Mucosa of stomach (tissue), 1 donor: ENCODE results near the gene ANKRD53.

ENCODE experiments used
- H3K27me3 ChIP-seq: one replicate; pipeline ENCODE4 v1.7.0; 2013; ENCODE audit warnings: mild to moderate bottlenecking, low read length; ENCODE audit not compliant: control insufficient read depth, insufficient read depth
- H3K36me3 ChIP-seq: one replicate; pipeline ENCODE4 v1.7.0; 2013; ENCODE audit warnings: low read length; ENCODE audit not compliant: control insufficient read depth, insufficient read depth
- H3K4me1 ChIP-seq: one replicate; pipeline ENCODE4 v1.7.0; 2013; ENCODE audit warnings: mild to moderate bottlenecking, low read length; ENCODE audit not compliant: control insufficient read depth, insufficient read depth
- H3K4me3 ChIP-seq: one replicate; pipeline ENCODE4 v1.7.0; 2013; ENCODE audit warnings: low read length
- H3K9ac ChIP-seq: one replicate; pipeline ENCODE4 v1.7.0; 2013; ENCODE audit warnings: mild to moderate bottlenecking, low read length, moderate library complexity
- H3K9me3 ChIP-seq: one replicate; pipeline ENCODE4 v1.7.0; 2013; ENCODE audit warnings: mild to moderate bottlenecking, low read length, moderate library complexity; ENCODE audit not compliant: control insufficient read depth
- donor health status: Pancreatic carcinoma.

The ANKRD53 gene

DNA sequence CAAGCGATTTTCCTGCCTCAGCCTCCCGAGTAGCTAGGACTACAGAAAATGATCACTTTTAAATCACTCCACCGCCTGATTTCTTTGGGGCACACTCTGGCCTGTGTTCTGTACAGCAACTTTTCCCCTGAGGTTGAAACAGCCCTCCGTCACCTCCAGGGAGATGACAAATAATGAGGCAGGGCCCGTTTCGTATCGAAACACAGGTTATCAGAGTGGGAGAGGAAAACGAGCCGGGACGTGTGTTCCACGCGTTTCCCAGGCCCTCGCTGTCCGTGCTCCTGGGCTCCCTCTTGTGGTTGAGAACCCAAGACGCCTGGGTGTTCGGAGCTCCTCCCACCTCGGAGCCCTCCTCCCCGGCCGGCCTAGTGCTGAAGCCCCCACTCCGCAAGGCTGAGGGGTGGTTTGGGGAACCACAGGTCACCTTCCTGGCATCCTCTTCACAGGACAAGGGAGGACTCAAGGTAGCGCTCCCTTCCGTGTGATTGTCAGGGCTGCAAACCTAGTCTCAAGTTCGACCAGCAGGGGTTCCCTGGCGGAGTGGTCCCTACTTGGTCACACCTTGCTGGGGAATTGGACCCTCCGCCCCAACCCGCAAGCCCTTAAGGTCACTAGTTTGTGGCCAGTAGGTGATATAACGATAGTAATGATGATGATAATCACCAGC is 30.0 kb upstream of the ANKRD53 start:
- H3K4me3 ChIP-seq: no peak overlapping the region
- H3K27me3 ChIP-seq: peaks cover 20% of the 10 kb centered on the region
- H3K9me3 ChIP-seq: no peaks in the 10 kb centered on the region
- H3K9ac ChIP-seq: no peak overlapping the region
- peaks cover 12% of the 10 kb centered on the region for H3K4me1 ChIP-seq
- no peaks in the 10 kb centered on the region for H3K36me3 ChIP-seq

DNA sequence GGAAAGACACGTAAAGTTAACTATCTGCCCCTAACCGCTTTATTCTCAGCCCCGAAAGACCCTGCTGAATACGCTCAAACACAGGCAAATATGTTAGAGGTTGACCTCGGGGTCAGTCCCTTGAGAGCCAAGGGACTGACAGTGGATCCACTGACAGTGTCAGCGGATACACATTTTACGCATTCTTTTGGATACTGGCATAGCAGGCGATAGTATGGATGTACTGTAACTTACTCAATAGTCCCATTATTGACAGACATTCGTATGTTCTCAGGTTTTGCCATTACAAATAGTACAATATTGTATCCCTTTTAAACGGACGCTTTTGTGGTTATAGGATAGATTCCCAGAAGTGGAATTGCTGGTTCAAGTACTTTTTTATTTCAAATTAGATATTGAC is 29.3 kb upstream of the ANKRD53 start:
- H3K4me3 ChIP-seq: no peak overlapping the region
- H3K27me3 ChIP-seq: peaks cover 20% of the 10 kb centered on the region
- peaks cover 12% of the 10 kb centered on the region for H3K4me1 ChIP-seq
- H3K9ac ChIP-seq: no peak overlapping the region
- H3K9me3 ChIP-seq: no peaks in the 10 kb centered on the region
- no peaks in the 10 kb centered on the region for H3K36me3 ChIP-seq

DNA sequence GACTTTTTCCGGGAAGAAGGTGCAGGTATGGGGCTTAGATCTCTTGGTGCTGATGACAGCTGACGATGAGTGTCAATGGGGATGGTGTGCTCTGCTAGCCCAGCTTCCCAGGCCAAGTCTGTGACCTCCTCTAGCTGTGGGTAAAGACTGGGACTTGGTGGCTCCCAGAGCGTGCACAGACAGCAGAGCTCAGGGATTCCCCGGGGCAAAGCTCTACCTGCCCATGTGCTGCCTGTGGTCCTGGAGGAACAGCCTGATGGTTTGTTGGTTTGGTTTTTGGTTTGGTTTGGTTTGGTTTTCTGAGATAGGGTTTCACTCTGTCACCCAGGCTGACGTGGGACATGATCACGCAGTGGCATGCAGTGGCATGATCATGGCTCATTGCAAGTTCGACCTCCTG is 23.5 kb upstream of the ANKRD53 start:
- Histone ChIP-seq H3K9me3 (no peaks in the 10 kb centered on the region), H3K9ac (no peak overlapping the region), H3K4me3 (no peak overlapping the region), H3K27me3 (peaks cover 5% of the 10 kb centered on the region), H3K36me3 (no peaks in the 10 kb centered on the region), H3K4me1 (no peaks in the 10 kb centered on the region)

DNA sequence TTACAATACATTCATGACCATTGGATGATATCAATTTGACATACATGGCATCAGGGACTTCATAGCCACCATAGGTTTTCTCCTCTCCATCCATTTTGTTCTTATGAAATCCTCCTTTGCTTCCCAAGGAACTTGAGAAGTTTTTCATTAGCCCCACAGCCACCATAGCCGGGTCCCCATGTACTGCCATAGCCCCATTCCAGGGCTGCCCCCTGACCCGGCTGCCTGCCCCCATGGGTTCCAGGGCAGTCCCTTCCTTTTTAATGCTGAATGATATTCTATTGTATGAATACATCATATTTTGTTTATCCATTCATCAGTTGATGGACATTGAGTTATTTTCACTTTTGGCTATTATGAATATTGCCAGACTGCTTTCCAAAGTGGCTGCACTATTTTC is 22.3 kb upstream of the ANKRD53 start:
- Histone ChIP-seq H3K27me3 (peaks cover 5% of the 10 kb centered on the region), H3K9me3 (no peaks in the 10 kb centered on the region)

DNA sequence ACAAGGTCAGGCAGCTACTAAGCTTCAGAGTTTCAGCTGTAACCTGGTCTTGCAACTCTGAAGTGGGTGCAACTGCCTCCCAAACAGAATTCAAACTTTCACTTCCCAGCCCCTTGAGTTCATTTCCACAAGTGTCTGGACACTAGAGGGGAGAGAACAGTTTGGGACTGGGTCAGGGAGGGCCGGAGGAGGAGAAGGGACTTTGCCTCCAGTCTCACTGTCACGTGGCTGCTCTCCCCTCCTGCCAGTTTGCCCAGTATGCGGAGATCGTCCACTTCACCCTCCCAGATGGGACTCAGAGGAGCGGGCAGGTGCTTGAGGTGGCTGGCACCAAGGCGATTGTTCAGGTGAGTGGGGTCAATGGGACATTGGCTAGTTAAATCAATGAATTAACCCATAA is 20.6 kb upstream of the ANKRD53 start:
- no peak overlapping the region for H3K9ac ChIP-seq
- no peaks in the 10 kb centered on the region for H3K4me1 ChIP-seq
- H3K36me3 ChIP-seq: no peaks in the 10 kb centered on the region
- peaks cover 11% of the 10 kb centered on the region for H3K27me3 ChIP-seq
- H3K4me3 ChIP-seq: no peak overlapping the region
- no peaks in the 10 kb centered on the region for H3K9me3 ChIP-seq

More for the DNA sequence above, 22.3 kb upstream of the ANKRD53 start:
- Histone ChIP-seq H3K4me1 (no peaks in the 10 kb centered on the region), H3K9ac (no peak overlapping the region), H3K4me3 (no peak overlapping the region), H3K36me3 (no peaks in the 10 kb centered on the region)

DNA sequence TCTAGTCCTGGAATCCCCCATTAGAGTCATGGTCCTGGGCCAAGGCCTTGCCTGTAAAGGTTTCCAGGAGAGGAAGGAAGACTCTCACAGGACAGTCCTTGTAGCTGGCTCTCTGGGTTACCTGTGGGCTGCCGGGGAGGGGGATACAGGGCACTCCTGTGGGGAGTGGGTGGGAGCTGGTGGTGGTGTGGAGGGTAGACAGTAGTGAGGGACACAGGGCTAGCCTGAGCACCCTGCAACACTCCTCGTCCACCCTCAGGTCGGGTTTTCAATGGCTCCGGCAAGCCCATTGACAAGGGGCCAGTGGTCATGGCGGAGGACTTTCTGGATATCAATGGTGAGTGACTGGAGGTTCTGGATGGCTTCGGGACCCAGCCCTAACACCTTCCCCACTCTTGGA is 19.7 kb upstream of the ANKRD53 start:
- Histone ChIP-seq H3K4me3 (no peak overlapping the region), H3K9ac (no peak overlapping the region), H3K9me3 (no peaks in the 10 kb centered on the region), H3K4me1 (no peaks in the 10 kb centered on the region), H3K36me3 (no peaks in the 10 kb centered on the region), H3K27me3 (peaks cover 15% of the 10 kb centered on the region)

DNA sequence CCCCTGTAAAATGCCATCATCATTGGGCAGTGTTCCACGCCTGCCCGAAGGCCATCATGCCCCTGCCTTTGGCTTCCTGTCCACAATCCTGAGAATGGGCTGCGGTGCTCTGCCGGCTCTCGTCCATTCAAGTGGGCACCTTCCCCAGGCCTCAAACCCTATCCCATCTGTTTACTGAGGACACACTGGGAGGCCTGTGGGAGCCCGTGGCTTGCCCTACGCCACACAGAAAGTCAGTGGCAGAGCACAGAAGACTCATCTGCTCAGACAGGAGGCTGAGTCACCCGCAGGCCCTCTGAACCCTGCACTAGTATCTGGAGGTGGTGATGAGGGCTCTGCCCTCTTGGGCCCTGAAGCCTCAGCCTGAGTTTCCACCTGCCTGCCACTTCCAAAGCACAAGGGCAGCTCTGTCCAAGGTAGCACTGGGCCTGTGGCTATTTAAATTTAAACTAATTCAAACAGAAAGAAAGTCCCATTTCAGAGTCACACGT is 19.1 kb upstream of the ANKRD53 start:
- Histone ChIP-seq H3K4me3 (no peak overlapping the region), H3K9ac (no peak overlapping the region), H3K9me3 (no peaks in the 10 kb centered on the region), H3K36me3 (no peaks in the 10 kb centered on the region), H3K4me1 (no peaks in the 10 kb centered on the region), H3K27me3 (peaks cover 20% of the 10 kb centered on the region)

DNA sequence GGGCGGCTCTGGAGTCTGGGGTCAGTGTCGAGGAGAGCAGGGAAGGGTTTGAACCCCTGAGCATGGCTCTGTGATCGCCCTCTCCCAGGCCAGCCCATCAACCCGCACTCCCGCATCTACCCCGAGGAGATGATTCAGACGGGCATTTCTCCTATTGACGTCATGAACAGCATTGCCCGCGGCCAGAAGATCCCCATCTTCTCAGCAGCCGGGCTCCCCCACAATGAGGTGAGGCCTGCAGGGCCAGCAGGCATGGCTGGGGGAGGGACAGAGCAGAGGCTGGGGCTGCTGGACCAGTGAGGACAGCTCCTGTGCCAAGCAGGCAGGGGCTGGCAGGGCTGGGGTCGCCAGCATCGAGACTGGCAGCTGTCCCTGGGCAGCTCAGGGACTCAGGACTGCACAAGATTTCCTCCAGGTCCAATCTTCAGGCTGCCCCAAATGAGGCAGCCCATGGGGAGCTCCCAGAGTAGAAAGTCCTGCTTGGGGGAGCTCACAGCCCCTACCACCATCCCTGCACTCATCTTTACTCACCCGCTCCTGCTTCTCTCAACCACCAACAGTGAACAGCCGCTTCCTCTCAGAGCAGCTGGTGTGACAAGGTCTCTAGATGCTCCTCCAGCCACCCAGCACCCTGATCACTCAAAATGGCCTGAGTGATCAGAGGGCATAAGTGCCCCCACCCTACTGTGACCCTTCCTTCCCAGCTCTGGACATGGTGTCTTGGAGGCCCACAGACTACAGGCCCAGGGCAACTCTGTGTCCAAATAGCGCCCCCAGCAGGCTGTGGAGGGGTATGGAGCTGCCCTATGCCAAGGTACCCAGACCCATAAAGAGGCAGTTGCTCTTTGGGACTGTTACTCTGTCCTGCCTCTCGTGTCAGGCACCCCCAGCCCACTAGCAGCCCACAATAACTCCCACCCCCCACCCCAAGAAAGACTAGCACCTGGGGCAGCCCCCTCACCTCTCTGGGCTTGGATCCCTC is 18.3 kb upstream of the ANKRD53 start:
- no peaks in the 10 kb centered on the region for H3K4me1 ChIP-seq
- no peaks in the 10 kb centered on the region for H3K36me3 ChIP-seq
- no peak overlapping the region for H3K9ac ChIP-seq
- no peaks in the 10 kb centered on the region for H3K9me3 ChIP-seq
- H3K27me3 ChIP-seq: peaks cover 23% of the 10 kb centered on the region
- no peak overlapping the region for H3K4me3 ChIP-seq

DNA sequence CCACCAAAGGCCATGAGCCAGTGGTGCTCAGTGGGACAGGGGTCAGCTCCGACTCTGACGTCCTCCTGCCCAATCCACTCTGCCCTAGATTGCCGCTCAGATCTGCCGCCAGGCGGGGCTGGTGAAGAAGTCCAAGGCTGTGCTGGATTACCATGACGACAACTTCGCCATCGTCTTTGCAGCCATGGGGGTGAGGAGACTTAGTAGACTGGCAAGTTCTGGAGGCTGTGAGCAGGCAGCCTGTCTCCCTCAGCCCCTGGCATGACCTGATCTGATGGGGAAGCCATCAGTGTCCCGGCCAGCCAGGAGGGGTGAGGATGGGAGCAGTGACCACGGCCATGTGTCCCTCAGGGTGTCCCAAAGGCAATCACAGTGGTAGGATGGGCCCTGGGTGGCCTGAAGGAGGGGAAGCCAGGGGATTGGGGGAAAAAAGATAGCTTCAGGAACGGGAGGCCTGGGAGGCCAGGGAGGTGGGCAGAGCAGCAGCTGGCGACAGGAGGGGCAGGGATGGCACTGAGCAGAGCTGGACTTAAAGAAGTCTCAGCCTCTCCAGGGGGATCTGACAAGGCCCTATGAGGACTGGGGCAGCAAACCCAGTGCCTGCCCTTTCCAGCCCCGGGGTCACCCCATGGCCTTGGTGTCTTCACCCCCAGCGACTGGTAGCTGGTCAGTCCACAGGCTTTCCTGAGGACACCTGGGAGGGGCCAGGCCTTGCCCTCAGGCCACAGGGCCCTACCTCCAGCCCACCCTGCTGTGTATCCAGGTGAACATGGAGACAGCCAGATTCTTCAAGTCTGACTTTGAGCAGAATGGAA is 17.4 kb upstream of the ANKRD53 start:
- H3K9ac ChIP-seq: no peak overlapping the region
- H3K4me3 ChIP-seq: no peak overlapping the region
- peaks cover 23% of the 10 kb centered on the region for H3K27me3 ChIP-seq
- no peaks in the 10 kb centered on the region for H3K36me3 ChIP-seq
- no peaks in the 10 kb centered on the region for H3K4me1 ChIP-seq
- H3K9me3 ChIP-seq: no peaks in the 10 kb centered on the region

DNA sequence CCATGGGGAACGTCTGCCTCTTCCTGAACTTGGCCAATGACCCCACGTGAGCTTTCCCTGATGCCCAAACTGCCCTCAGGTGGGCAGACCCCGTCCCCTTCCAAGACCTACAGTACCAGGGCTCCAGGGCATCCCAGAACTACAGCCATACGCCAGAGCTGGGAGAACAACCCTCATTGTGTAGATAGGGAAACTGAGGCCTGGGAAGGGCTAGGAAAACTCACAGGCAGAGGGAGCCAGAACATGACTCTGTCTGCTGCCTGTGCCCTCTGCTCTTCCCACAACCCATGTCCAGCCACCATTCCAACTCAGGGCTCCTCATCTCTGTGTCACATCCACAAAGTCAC is 16.8 kb upstream of the ANKRD53 start:
- peaks cover 23% of the 10 kb centered on the region for H3K27me3 ChIP-seq
- H3K4me1 ChIP-seq: no peaks in the 10 kb centered on the region
- no peaks in the 10 kb centered on the region for H3K9me3 ChIP-seq
- no peaks in the 10 kb centered on the region for H3K36me3 ChIP-seq
- no peak overlapping the region for H3K9ac ChIP-seq
- no peak overlapping the region for H3K4me3 ChIP-seq

DNA sequence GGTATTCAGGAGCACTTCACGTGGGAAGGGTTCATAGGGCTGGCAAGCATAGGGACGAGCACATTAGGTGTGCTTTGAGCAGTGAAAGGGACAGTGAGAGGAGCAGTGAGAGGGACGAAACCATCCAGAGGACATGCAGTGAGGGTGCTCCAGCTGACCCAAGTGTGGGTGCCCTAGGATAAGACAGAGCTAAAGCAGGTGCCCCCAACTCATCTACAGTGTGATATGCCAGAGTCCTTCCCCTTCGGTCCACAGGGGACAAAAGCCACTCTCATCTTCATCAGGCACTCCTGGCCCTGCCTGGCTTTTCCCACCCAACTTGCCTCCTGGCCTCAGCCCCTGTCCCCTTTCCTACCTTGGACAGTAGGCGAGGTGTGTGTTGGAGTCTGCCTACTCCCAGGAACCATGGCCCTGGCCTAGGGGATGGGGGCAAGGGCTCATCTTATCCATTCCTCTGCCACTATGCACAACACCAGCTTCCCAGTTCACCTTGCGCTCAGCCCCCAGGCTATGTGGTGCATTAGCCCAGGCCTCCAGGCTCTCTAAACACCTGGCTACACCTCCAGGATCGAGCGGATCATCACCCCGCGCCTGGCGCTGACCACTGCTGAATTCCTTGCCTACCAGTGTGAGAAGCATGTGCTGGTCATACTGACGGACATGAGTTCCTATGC is 16.1 kb upstream of the ANKRD53 start:
- Histone ChIP-seq H3K36me3 (no peaks in the 10 kb centered on the region), H3K4me1 (no peaks in the 10 kb centered on the region), H3K4me3 (no peak overlapping the region), H3K9ac (no peak overlapping the region), H3K27me3 (peaks cover 23% of the 10 kb centered on the region), H3K9me3 (no peaks in the 10 kb centered on the region)
